GM23338 (cell line): ENCODE measurements around the gene TERB1. TPM values are rescaled to one million over a fixed set of nuclear protein-coding genes. Genes with fewer than 3 reads are reported as not detected.

ENCODE experiments used
- ATAC-seq: fragments of 200-7000 bp; cut with Tn5 transposase; 3 replicates; pipeline ENCODE4 v1.9.1; 2020
- DNase-seq: peaks from one replicate; pipeline ENCODE4 v3.0.0-alpha.2; 2015; ENCODE audit warnings: low spot score
- H2AFZ ChIP-seq: fragments of 200-600 bp; sonication (generic); 2 replicates; pipeline ENCODE4 v1.8.0; 2016; ENCODE audit warnings: antibody characterized with exemption, mild to moderate bottlenecking, moderate library complexity
- H3F3A ChIP-seq: fragments of 200-600 bp; sonication (generic); replicated peaks from 2 replicates; pipeline ENCODE4 v1.8.0; 2017; ENCODE audit warnings: antibody characterized with exemption, mixed run types, low read depth
- H3K27ac ChIP-seq: fragments of 200-600 bp; sonication (generic); 2 replicates; pipeline ENCODE4 v1.6.1; 2016; ENCODE audit warnings: low read depth
- H3K27me3 ChIP-seq: fragments of 200-600 bp; sonication (generic); 2 replicates; pipeline ENCODE4 v1.8.0; 2016; ENCODE audit warnings: mild to moderate bottlenecking, mixed run types, moderate library complexity; ENCODE audit not compliant: insufficient read depth
- H3K36me3 ChIP-seq: fragments of 200-600 bp; sonication (generic); 2 replicates; pipeline ENCODE4 v1.8.0; 2016; ENCODE audit warnings: mild to moderate bottlenecking; ENCODE audit not compliant: insufficient read depth
- H3K4me1 ChIP-seq: fragments of 200-600 bp; sonication (generic); 2 replicates; pipeline ENCODE4 v1.8.0; 2016; ENCODE audit warnings: mild to moderate bottlenecking, moderate library complexity; ENCODE audit not compliant: insufficient read depth
- H3K4me2 ChIP-seq: fragments of 200-600 bp; sonication (generic); 2 replicates; pipeline ENCODE4 v1.7.1; 2017; ENCODE audit warnings: mixed run types
- H3K4me3 ChIP-seq: fragments of 200-600 bp; sonication (generic); 2 replicates; pipeline ENCODE4 v1.6.1; 2016; ENCODE audit warnings: mixed run types
- H3K79me2 ChIP-seq: fragments of 200-600 bp; sonication (generic); replicated peaks from 2 replicates; pipeline ENCODE4 v1.8.0; 2017; ENCODE audit warnings: mild to moderate bottlenecking; ENCODE audit not compliant: insufficient read depth
- H3K9me2 ChIP-seq: fragments of 200-600 bp; sonication (generic); 2 replicates; pipeline ENCODE4 v1.8.0; 2017; ENCODE audit not compliant: insufficient read depth
- H4K20me1 ChIP-seq: fragments of 200-600 bp; sonication (generic); replicated peaks from 2 replicates; pipeline ENCODE4 v1.8.0; 2017; ENCODE audit warnings: mild to moderate bottlenecking; ENCODE audit not compliant: insufficient read depth
- H3K27ac Mint-ChIP-seq: 2 replicates; pipeline ENCODE4 v1.8.0; 2020; ENCODE audit warnings: inconsistent platforms, mild to moderate bottlenecking, moderate library complexity, mixed read lengths
- H3K27me3 Mint-ChIP-seq: 3 replicates; pipeline ENCODE4 v1.8.0; 2022; ENCODE audit warnings: low read depth, mild to moderate bottlenecking, moderate library complexity, mixed read lengths, inconsistent platforms; ENCODE audit not compliant: insufficient read depth, poor library complexity
- H3K36me3 Mint-ChIP-seq: 3 replicates; pipeline ENCODE4 v1.8.0; 2021; ENCODE audit warnings: low read depth, mild to moderate bottlenecking, inconsistent platforms, moderate library complexity, mixed read lengths
- H3K4me1 Mint-ChIP-seq: 3 replicates; pipeline ENCODE4 v1.8.0; 2020; ENCODE audit warnings: mild to moderate bottlenecking, inconsistent platforms, mixed read lengths
- H3K4me3 Mint-ChIP-seq: 3 replicates; pipeline ENCODE4 v1.8.0; 2021; ENCODE audit warnings: moderate library complexity, mild to moderate bottlenecking, inconsistent platforms, mixed read lengths
- H3K9me3 Mint-ChIP-seq: 3 replicates; pipeline ENCODE4 v1.8.0; 2020; ENCODE audit warnings: moderate library complexity, mild to moderate bottlenecking, inconsistent platforms, mixed read lengths
- EZH2 ChIP-seq: fragments of 200-600 bp; sonication (generic); IDR thresholded peaks from one replicate; pipeline ENCODE4 v1.8.0; 2017; ENCODE audit warnings: antibody characterized with exemption, mild to moderate bottlenecking, low read depth; ENCODE audit not compliant: unreplicated experiment
- JUNB ChIP-seq: IDR thresholded peaks from one replicate; pipeline ENCODE4 v1.6.1; 2016; ENCODE audit warnings: antibody characterized with exemption; ENCODE audit not compliant: unreplicated experiment
- NANOG ChIP-seq: IDR thresholded peaks from 2 replicates; pipeline ENCODE4 v1.6.1; 2016; ENCODE audit warnings: antibody characterized with exemption, borderline replicate concordance
- POLR2AphosphoS5 ChIP-seq: IDR thresholded peaks from 2 replicates; pipeline ENCODE4 v1.6.1; 2016; ENCODE audit warnings: antibody characterized with exemption, low read depth
- STAT1 ChIP-seq: IDR thresholded peaks from one replicate; pipeline ENCODE4 v1.6.1; 2016; ENCODE audit warnings: antibody characterized with exemption; ENCODE audit not compliant: unreplicated experiment
- ZNF114 ChIP-seq: fragments of 250-450 bp; sonication (Bioruptor Pico); IDR thresholded peaks from 2 replicates; pipeline ENCODE4 v1.5.0; 2020; ENCODE audit warnings: mild to moderate bottlenecking, moderate library complexity
- polyA plus RNA-seq: library from polyadenylated mRNA; unstranded; fragments of >200 nt; fragmentation: Nextera tagmentation; extraction: Ambion mirVana; gene quantifications from 2 replicates; pipeline ENCODE4 v1.2.1, GENCODE V29; 2016
- total RNA-seq: library from RNA; depleted of rRNA; stranded (reverse); fragments of >200 nt; shearing (Covaris generic); gene quantifications from 2 replicates; pipeline ENCODE4 v1.2.3, GENCODE V29; 2014
- TF ChIP-seq, protein P1 (sequence below), 2 experiments: fragments of 200-600 bp in 1 of 2; sonication (generic) in 1 of 2; conservative IDR thresholded peaks; 2 replicates each; pipeline versions ENCODE4 v1.5.1 to v1.6.1; 2016 to 2017; ENCODE audit warnings: antibody characterized with exemption in 2 of 2, low read depth in 2 of 2, mild to moderate bottlenecking in 2 of 2, moderate library complexity in 1 of 2
- TF ChIP-seq, protein P2 (sequence below): IDR thresholded peaks from 2 replicates; pipeline ENCODE4 v1.6.1; 2016; ENCODE audit warnings: antibody characterized with exemption
- TF ChIP-seq, protein P3 (sequence below): IDR thresholded peaks from one replicate; pipeline ENCODE4 v1.6.1; 2018; ENCODE audit warnings: antibody characterized with exemption; ENCODE audit not compliant: unreplicated experiment
- TF ChIP-seq, protein P4 (sequence below): fragments of 250-450 bp; sonication (Bioruptor Pico); IDR thresholded peaks from 2 replicates; pipeline ENCODE4 v1.5.0; 2020; ENCODE audit warnings: mild to moderate bottlenecking, moderate library complexity

TERB1 gene
- total and polyA plus RNA-seq, 2 experiments from 2014 or later: not detected

DNA sequence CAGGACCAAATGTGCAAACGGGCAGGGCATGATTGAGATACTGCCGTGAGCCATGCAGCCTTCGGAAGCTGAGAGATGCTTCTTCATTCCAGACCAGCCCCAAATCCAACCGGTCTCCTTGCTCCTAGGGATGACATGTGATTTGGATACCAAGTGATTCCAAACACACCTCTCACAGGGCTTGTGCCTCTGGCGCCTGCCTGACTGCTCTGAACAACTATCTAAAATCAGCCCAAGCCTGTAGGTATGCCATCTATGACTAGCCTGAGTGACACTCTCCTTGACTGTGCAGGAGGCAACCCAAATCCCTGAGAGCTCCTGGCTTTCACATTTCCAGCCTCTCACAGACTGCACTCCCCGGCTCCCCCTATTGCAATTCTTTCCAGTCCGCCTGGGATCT is 70.3 kb downstream of the TERB1 start (continued):
- TF ChIP-seq, protein P1, sequence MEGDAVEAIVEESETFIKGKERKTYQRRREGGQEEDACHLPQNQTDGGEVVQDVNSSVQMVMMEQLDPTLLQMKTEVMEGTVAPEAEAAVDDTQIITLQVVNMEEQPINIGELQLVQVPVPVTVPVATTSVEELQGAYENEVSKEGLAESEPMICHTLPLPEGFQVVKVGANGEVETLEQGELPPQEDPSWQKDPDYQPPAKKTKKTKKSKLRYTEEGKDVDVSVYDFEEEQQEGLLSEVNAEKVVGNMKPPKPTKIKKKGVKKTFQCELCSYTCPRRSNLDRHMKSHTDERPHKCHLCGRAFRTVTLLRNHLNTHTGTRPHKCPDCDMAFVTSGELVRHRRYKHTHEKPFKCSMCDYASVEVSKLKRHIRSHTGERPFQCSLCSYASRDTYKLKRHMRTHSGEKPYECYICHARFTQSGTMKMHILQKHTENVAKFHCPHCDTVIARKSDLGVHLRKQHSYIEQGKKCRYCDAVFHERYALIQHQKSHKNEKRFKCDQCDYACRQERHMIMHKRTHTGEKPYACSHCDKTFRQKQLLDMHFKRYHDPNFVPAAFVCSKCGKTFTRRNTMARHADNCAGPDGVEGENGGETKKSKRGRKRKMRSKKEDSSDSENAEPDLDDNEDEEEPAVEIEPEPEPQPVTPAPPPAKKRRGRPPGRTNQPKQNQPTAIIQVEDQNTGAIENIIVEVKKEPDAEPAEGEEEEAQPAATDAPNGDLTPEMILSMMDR (conservative IDR thresholded peaks at IDR 0.05; ENCODE audit: low read depth in 2 of 2): no peak

DNA sequence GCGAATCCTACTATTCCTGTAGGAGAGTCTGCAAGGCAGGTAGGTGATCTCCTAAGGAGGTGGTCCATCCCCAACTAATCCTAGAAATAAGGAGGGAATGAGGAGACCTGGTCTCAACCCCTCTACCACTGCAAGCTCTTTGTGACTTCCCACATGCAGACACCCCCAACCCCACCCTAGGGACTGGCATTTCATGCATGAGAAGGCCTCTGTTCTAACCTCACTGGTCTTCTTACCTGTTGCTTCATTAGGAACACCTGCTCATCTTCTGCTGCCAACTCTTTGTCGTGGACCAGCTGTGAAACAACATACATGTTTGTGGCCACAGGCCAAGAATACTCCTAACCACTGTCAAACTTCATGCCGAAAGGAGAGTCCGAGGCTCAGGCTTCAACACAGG is 72.6 kb downstream of the TERB1 start:
- H3K27ac Mint-ChIP-seq: peak overlapping the region; percentile 29
- DNase-seq (no peak), ATAC-seq (peak; percentile 15; the same call in 1 of the 3 replicates)
- peaks cover 71% of the 10 kb centered on the region for H3K36me3 ChIP-seq
- H3K4me3 ChIP-seq: no peak overlapping the region
- peaks cover 33% of the 10 kb centered on the region for H3K4me1 Mint-ChIP-seq
- no peaks in the 10 kb centered on the region for H3K9me3 Mint-ChIP-seq
- peaks cover 4% of the 10 kb centered on the region; the same call in 1 of the 2 replicates for H3K79me2 ChIP-seq
- no peaks in the 10 kb centered on the region for H3K27me3 ChIP-seq
- no peak overlapping the region for H2AFZ ChIP-seq
- H3K4me1 ChIP-seq: peaks cover 17% of the 10 kb centered on the region
- peaks cover 29% of the 10 kb centered on the region for H3F3A ChIP-seq
- H3K27me3 Mint-ChIP-seq: no peaks in the 10 kb centered on the region
- peak overlapping the region; percentile 67 for H3K4me2 ChIP-seq
- peak overlapping the region; percentile 92 for H3K27ac ChIP-seq
- TF ChIP-seq EZH2 (no peak), JUNB (no peak), NANOG (no peak), STAT1 (no peak), ZNF114 (CRISPR knock-in tag) (no peak), POLR2AphosphoS5 (no peak; the same call in 1 of the 2 replicates)
- TF ChIP-seq, protein P2, sequence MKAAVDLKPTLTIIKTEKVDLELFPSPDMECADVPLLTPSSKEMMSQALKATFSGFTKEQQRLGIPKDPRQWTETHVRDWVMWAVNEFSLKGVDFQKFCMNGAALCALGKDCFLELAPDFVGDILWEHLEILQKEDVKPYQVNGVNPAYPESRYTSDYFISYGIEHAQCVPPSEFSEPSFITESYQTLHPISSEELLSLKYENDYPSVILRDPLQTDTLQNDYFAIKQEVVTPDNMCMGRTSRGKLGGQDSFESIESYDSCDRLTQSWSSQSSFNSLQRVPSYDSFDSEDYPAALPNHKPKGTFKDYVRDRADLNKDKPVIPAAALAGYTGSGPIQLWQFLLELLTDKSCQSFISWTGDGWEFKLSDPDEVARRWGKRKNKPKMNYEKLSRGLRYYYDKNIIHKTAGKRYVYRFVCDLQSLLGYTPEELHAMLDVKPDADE: no peak
- TF ChIP-seq, protein P3, sequence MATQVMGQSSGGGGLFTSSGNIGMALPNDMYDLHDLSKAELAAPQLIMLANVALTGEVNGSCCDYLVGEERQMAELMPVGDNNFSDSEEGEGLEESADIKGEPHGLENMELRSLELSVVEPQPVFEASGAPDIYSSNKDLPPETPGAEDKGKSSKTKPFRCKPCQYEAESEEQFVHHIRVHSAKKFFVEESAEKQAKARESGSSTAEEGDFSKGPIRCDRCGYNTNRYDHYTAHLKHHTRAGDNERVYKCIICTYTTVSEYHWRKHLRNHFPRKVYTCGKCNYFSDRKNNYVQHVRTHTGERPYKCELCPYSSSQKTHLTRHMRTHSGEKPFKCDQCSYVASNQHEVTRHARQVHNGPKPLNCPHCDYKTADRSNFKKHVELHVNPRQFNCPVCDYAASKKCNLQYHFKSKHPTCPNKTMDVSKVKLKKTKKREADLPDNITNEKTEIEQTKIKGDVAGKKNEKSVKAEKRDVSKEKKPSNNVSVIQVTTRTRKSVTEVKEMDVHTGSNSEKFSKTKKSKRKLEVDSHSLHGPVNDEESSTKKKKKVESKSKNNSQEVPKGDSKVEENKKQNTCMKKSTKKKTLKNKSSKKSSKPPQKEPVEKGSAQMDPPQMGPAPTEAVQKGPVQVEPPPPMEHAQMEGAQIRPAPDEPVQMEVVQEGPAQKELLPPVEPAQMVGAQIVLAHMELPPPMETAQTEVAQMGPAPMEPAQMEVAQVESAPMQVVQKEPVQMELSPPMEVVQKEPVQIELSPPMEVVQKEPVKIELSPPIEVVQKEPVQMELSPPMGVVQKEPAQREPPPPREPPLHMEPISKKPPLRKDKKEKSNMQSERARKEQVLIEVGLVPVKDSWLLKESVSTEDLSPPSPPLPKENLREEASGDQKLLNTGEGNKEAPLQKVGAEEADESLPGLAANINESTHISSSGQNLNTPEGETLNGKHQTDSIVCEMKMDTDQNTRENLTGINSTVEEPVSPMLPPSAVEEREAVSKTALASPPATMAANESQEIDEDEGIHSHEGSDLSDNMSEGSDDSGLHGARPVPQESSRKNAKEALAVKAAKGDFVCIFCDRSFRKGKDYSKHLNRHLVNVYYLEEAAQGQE: no peak
- TF ChIP-seq, protein P4, sequence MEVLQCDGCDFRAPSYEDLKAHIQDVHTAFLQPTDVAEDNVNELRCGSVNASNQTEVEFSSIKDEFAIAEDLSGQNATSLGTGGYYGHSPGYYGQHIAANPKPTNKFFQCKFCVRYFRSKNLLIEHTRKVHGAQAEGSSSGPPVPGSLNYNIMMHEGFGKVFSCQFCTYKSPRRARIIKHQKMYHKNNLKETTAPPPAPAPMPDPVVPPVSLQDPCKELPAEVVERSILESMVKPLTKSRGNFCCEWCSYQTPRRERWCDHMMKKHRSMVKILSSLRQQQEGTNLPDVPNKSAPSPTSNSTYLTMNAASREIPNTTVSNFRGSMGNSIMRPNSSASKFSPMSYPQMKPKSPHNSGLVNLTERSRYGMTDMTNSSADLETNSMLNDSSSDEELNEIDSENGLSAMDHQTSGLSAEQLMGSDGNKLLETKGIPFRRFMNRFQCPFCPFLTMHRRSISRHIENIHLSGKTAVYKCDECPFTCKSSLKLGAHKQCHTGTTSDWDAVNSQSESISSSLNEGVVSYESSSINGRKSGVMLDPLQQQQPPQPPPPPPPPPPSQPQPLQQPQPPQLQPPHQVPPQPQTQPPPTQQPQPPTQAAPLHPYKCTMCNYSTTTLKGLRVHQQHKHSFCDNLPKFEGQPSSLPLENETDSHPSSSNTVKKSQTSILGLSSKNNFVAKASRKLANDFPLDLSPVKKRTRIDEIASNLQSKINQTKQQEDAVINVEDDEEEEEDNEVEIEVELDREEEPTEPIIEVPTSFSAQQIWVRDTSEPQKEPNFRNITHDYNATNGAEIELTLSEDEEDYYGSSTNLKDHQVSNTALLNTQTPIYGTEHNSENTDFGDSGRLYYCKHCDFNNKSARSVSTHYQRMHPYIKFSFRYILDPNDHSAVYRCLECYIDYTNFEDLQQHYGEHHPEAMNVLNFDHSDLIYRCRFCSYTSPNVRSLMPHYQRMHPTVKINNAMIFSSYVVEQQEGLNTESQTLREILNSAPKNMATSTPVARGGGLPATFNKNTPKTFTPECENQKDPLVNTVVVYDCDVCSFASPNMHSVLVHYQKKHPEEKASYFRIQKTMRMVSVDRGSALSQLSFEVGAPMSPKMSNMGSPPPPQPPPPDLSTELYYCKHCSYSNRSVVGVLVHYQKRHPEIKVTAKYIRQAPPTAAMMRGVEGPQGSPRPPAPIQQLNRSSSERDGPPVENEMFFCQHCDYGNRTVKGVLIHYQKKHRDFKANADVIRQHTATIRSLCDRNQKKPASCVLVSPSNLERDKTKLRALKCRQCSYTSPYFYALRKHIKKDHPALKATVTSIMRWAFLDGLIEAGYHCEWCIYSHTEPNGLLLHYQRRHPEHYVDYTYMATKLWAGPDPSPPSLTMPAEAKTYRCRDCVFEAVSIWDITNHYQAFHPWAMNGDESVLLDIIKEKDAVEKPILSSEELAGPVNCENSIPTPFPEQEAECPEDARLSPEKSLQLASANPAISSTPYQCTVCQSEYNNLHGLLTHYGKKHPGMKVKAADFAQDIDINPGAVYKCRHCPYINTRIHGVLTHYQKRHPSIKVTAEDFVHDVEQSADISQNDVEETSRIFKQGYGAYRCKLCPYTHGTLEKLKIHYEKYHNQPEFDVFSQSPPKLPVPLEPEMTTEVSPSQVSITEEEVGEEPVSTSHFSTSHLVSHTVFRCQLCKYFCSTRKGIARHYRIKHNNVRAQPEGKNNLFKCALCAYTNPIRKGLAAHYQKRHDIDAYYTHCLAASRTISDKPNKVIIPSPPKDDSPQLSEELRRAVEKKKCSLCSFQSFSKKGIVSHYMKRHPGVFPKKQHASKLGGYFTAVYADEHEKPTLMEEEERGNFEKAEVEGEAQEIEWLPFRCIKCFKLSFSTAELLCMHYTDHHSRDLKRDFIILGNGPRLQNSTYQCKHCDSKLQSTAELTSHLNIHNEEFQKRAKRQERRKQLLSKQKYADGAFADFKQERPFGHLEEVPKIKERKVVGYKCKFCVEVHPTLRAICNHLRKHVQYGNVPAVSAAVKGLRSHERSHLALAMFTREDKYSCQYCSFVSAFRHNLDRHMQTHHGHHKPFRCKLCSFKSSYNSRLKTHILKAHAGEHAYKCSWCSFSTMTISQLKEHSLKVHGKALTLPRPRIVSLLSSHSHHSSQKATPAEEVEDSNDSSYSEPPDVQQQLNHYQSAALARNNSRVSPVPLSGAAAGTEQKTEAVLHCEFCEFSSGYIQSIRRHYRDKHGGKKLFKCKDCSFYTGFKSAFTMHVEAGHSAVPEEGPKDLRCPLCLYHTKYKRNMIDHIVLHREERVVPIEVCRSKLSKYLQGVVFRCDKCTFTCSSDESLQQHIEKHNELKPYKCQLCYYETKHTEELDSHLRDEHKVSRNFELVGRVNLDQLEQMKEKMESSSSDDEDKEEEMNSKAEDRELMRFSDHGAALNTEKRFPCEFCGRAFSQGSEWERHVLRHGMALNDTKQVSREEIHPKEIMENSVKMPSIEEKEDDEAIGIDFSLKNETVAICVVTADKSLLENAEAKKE (CRISPR knock-in tag): no peak
- no peak overlapping the region for H3K4me3 Mint-ChIP-seq
- H3K36me3 Mint-ChIP-seq: peaks cover 98% of the 10 kb centered on the region
- 0 out of 2 replicates have a peak, but pooled peaks cover 24% of the 10 kb centered on the region for H4K20me1 ChIP-seq
- H3K9me2 ChIP-seq: no peaks in the 10 kb centered on the region
